IMR-90 (cell line): ENCODE data around the gene BANF1. TPM values are rescaled to one million over a fixed set of nuclear protein-coding genes. Genes with fewer than 3 reads are reported as not detected.

Experiments
- ATAC-seq: fragments of 200-7000 bp; cut with Tn5 transposase; 2 replicates; pipeline ENCODE4 v1.9.1; 2020; ENCODE audit warnings: low read depth, mild to moderate bottlenecking, moderate library complexity
- BruUV-seq: library from RNA; stranded (reverse); fragments of 400-500 nt; replicated peaks from 2 replicates; lab custom pipeline; 2021; lab: Mats Ljungman, UMichigan
- CTCF ChIA-PET: fragments of 300-600 bp; formaldehyde crosslinking; extraction: SDS; loops from one replicate; lab custom pipeline; 2021; ENCODE audit warnings: antibody characterized with exemption; lab: Yijun Ruan, JAX
- POLR2A ChIA-PET: fragments of 300-600 bp; sonication (Branson Sonifier 250); formaldehyde crosslinking; loops from one replicate; lab custom pipeline; 2022; ENCODE audit warnings: antibody characterized with exemption; ENCODE audit not compliant: unreplicated experiment; lab: Charles Lee
- DNase-seq: peaks from one replicate; pipeline ENCODE4 v3.0.0; 2013
- H2AFZ ChIP-seq: replicated peaks from 2 replicates; pipeline ENCODE3; 2013; ENCODE audit warnings: low read length, mild to moderate bottlenecking; ENCODE audit not compliant: poor library complexity
- H2AK5ac ChIP-seq: 2 replicates; pipeline ENCODE4 v1.6.1; 2013; ENCODE audit warnings: low read depth, low read length, inconsistent platforms
- H2AK9ac ChIP-seq: replicated peaks from 2 replicates; pipeline ENCODE3; 2013; ENCODE audit warnings: mild to moderate bottlenecking, low read depth, low read length, moderate library complexity; ENCODE audit not compliant: poor library complexity
- H2BK120ac ChIP-seq: 2 replicates; pipeline ENCODE4 v1.6.1; 2013; ENCODE audit warnings: low read depth, low read length, inconsistent platforms
- H2BK15ac ChIP-seq: 3 replicates; pipeline ENCODE4 v1.6.1; 2013; ENCODE audit warnings: low read depth, low read length, inconsistent platforms
- H2BK20ac ChIP-seq: 2 replicates; pipeline ENCODE4 v1.6.1; 2013; ENCODE audit warnings: low read depth, mild to moderate bottlenecking, inconsistent platforms, low read length, moderate library complexity
- H2BK5ac ChIP-seq: 2 replicates; pipeline ENCODE4 v1.6.1; 2013; ENCODE audit warnings: mild to moderate bottlenecking, low read depth, low read length, inconsistent platforms; ENCODE audit not compliant: poor library complexity, severe bottlenecking
- H3K14ac ChIP-seq: replicated peaks from 2 replicates; pipeline ENCODE4 v1.6.1; 2013; ENCODE audit warnings: low read depth, low read length, inconsistent platforms
- H3K18ac ChIP-seq: 2 replicates; pipeline ENCODE4 v1.6.1; 2013; ENCODE audit warnings: low read depth, low read length, control low read depth
- H3K23ac ChIP-seq: 2 replicates; pipeline ENCODE4 v1.6.1; 2013; ENCODE audit warnings: low read depth, low read length, inconsistent platforms
- H3K27ac ChIP-seq: 2 replicates; pipeline ENCODE4 v1.5.1; 2013; ENCODE audit warnings: mild to moderate bottlenecking, control low read depth, low read length; ENCODE audit not compliant: insufficient read depth
- H3K27me3 ChIP-seq: 2 replicates; pipeline ENCODE4 v1.6.1; 2013; ENCODE audit warnings: low read length; ENCODE audit not compliant: control insufficient read depth, insufficient read depth
- H3K36me3 ChIP-seq: 2 replicates; pipeline ENCODE4 v1.6.1; 2013; ENCODE audit warnings: low read length, mixed read lengths; ENCODE audit not compliant: control insufficient read depth, insufficient read depth
- H3K4ac ChIP-seq: 2 replicates; pipeline ENCODE4 v1.6.1; 2013; ENCODE audit warnings: low read depth, low read length, inconsistent platforms
- H3K4me1 ChIP-seq: 2 replicates; pipeline ENCODE4 v1.6.1; 2013; ENCODE audit warnings: low read length, mixed read lengths; ENCODE audit not compliant: control insufficient read depth, insufficient read depth
- H3K4me2 ChIP-seq: 2 replicates; pipeline ENCODE4 v1.6.1; 2013; ENCODE audit warnings: low read depth, mild to moderate bottlenecking, control low read depth, low read length, moderate library complexity
- H3K4me3 ChIP-seq: 2 replicates; pipeline ENCODE4 v1.5.1; 2013; ENCODE audit warnings: low read depth, mild to moderate bottlenecking, control low read depth, low read length, moderate library complexity; ENCODE audit not compliant: insufficient read depth
- H3K56ac ChIP-seq: 2 replicates; pipeline ENCODE4 v1.6.1; 2013; ENCODE audit warnings: low read length, inconsistent platforms; ENCODE audit not compliant: insufficient read depth; ENCODE audit errors: extremely low read depth
- H3K79me1 ChIP-seq, 2 experiments: 2 replicates each; pipeline ENCODE4 v1.6.1; 2013; ENCODE audit warnings: low read length in 2 of 2, inconsistent platforms in 1 of 2, low read depth in 1 of 2
- H3K9ac ChIP-seq: 2 replicates; pipeline ENCODE4 v1.6.1; 2013; ENCODE audit warnings: low read depth, low read length, control low read depth
- H3K9me1 ChIP-seq: 2 replicates; pipeline ENCODE4 v1.6.1; 2013; ENCODE audit warnings: low read length, inconsistent platforms; ENCODE audit not compliant: insufficient read depth
- H3K9me3 ChIP-seq: 2 replicates; pipeline ENCODE4 v1.6.1; 2013; ENCODE audit warnings: low read length; ENCODE audit not compliant: control insufficient read depth, insufficient read depth
- H4K20me1 ChIP-seq: 2 replicates; pipeline ENCODE4 v1.6.1; 2013; ENCODE audit warnings: low read length, inconsistent platforms; ENCODE audit not compliant: insufficient read depth
- H4K5ac ChIP-seq: 2 replicates; pipeline ENCODE4 v1.6.1; 2013; ENCODE audit warnings: mild to moderate bottlenecking, low read depth, low read length, control low read depth
- H4K8ac ChIP-seq, 2 experiments: 2 replicates each; pipeline ENCODE4 v1.6.1; 2013; ENCODE audit warnings: low read depth in 2 of 2, low read length in 2 of 2, control low read depth in 1 of 2, inconsistent platforms in 1 of 2
- H4K91ac ChIP-seq: 2 replicates; pipeline ENCODE4 v1.6.1; 2013; ENCODE audit warnings: low read depth, low read length, inconsistent platforms; ENCODE audit not compliant: insufficient read depth
- BHLHE40 ChIP-seq: fragments of 150-350 bp; IDR thresholded peaks from 2 replicates; pipeline ENCODE4 v1.6.1; 2016; ENCODE audit warnings: mild to moderate bottlenecking, low read depth, low read length
- CEBPB ChIP-seq: IDR thresholded peaks from 2 replicates; pipeline ENCODE4 v1.6.1; 2012; ENCODE audit warnings: low read depth, low read length, improper control_type of control experiment
- CHD1 ChIP-seq: IDR thresholded peaks from 2 replicates; pipeline ENCODE4 v1.6.1; 2012; ENCODE audit warnings: low read depth, low read length, improper control_type of control experiment
- CTCF ChIP-seq: conservative IDR thresholded peaks from 2 replicates; pipeline ENCODE4 v1.5.1; 2012; ENCODE audit warnings: mild to moderate bottlenecking, low read depth, low read length, improper control_type of control experiment
- ELK1 ChIP-seq: fragments of 150-350 bp; IDR thresholded peaks from 2 replicates; pipeline ENCODE4 v1.6.1; 2016; ENCODE audit warnings: low read depth, mild to moderate bottlenecking, low read length, moderate library complexity, borderline replicate concordance
- FOS ChIP-seq: fragments of 150-350 bp; IDR thresholded peaks from 2 replicates; pipeline ENCODE4 v1.6.1; 2016; ENCODE audit warnings: low read depth, low read length
- MAFK ChIP-seq: IDR thresholded peaks from 2 replicates; pipeline ENCODE4 v1.6.1; 2012; ENCODE audit warnings: low read depth, low read length, improper control_type of control experiment
- MAZ ChIP-seq: IDR thresholded peaks from 2 replicates; pipeline ENCODE4 v1.6.1; 2012; ENCODE audit warnings: low read depth, mild to moderate bottlenecking, low read length, improper control_type of control experiment, moderate library complexity, borderline replicate concordance
- MXI1 ChIP-seq: IDR thresholded peaks from 2 replicates; pipeline ENCODE4 v1.6.1; 2012; ENCODE audit warnings: low read depth, mild to moderate bottlenecking, low read length, moderate library complexity, borderline replicate concordance
- NFE2L2 ChIP-seq: fragments of 150-350 bp; IDR thresholded peaks from 2 replicates; pipeline ENCODE4 v1.6.1; 2016; ENCODE audit warnings: low read depth, mild to moderate bottlenecking, low read length
- RAD21 ChIP-seq: IDR thresholded peaks from 2 replicates; pipeline ENCODE4 v1.6.1; 2012; ENCODE audit warnings: low read length, improper control_type of control experiment
- RCOR1 ChIP-seq: IDR thresholded peaks from 2 replicates; pipeline ENCODE4 v1.6.1; 2012; ENCODE audit warnings: mild to moderate bottlenecking, low read length, improper control_type of control experiment; ENCODE audit not compliant: insufficient replicate concordance
- RFX5 ChIP-seq: IDR thresholded peaks from 2 replicates; pipeline ENCODE4 v1.8.0; 2012; ENCODE audit warnings: low read depth, mild to moderate bottlenecking, low read length, moderate library complexity
- WGBS, 2 experiments: methylation state at CpG; one replicate each; pipeline versions ENCODE4 v1.1.5 to v1.1.7; 2013; ENCODE audit warnings: missing lambda C conversion rate in 2 of 2; ENCODE audit not compliant: insufficient read length in 1 of 2; ENCODE audit errors: extremely low coverage in 2 of 2; 5-methylcytosine and 5-hydroxymethylcytosine counted together
- dilution Hi-C: fragments of 300-500 bp; cut with HindIII; formaldehyde crosslinking; loops from one replicate; pipeline ENCODE4 v1.14.3; 2018; ENCODE audit warnings: low sequenced_read_pairs; ENCODE audit not compliant: unreplicated experiment
- in situ Hi-C: fragments of 300-500 bp; cut with MboI; formaldehyde crosslinking; loops from 3 replicates; pipeline ENCODE4 v1.14.3; 2019; ENCODE audit warnings: low sequenced_read_pairs, inconsistent platforms, mixed read lengths
- intact Hi-C: fragments of 100-400 bp; cut with micrococcal nuclease; formaldehyde crosslinking; loops from 2 replicates; pipeline ENCODE4 v1.10.0; 2022
- polyA plus RNA-seq, 3 experiments: library from polyadenylated mRNA; depleted of rRNA; stranded (reverse); fragments of >200 nt; gene quantifications; 2 replicates each; pipeline ENCODE4 v1.2.3, GENCODE V29; 2012; ENCODE audit warnings: low replicate concordance in 1 of 3
- total RNA-seq: library from RNA; depleted of rRNA; stranded (reverse); fragments of >200 nt; gene quantifications from 2 replicates; pipeline ENCODE4 v1.2.3, GENCODE V29; 2012

The BANF1 gene
- total and polyA plus RNA-seq, 2 of the 4 experiments (the other 2 are of a cell fraction): 36.6 to 242 TPM

- no peak for TF ChIP-seq CEBPB
- TF ChIP-seq FOS: no peak
- TF ChIP-seq RFX5: no peak
These were observed 13.3 kb upstream of the BANF1 start (continued) for GRCh38 chr11:65988791-65989592.

DNA sequence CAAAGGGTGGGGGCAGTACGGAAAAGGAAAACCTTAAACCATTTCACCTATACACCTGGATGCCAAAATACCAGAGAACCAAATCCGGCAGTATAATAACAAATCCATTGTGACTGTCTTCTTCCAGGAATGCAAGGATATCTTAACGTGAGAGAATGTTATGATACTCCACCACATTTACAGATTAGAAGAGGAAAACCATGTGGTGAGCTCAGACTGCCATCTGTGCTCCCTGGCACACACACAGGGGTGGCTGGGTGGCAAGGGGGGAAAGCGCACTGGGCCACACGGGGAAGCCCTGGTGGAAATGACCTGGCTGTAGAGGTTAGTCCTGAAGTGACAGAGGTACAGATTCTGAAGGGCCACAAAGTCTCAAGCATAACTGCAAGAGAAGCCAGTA is 10.2 kb upstream of the BANF1 start:
- no peak for TF ChIP-seq CEBPB
- no peak for TF ChIP-seq ELK1
- no peak for TF ChIP-seq MXI1
- no peak for TF ChIP-seq CHD1
- no peak for TF ChIP-seq BHLHE40
- TF ChIP-seq MAFK: no peak
- TF ChIP-seq NFE2L2: no peak
- no peak for TF ChIP-seq FOS
- TF ChIP-seq CTCF: no peak
- TF ChIP-seq RAD21: no peak
- no peak for TF ChIP-seq RCOR1
- TF ChIP-seq MAZ: no peak
- dilution Hi-C loops (no loop called here), in situ Hi-C loops (no loop called here), intact Hi-C loops (no loop called here)
- H2BK5ac ChIP-seq: no peak overlapping the region
- no peak overlapping the region for H4K5ac ChIP-seq
- no peak overlapping the region for H3K18ac ChIP-seq
- no peak overlapping the region for H3K4me2 ChIP-seq
- H2BK120ac ChIP-seq: no peak overlapping the region
- no peak overlapping the region for H3K23ac ChIP-seq
- no peak overlapping the region for H3K9ac ChIP-seq
- CTCF ChIA-PET: no interaction called here
- POLR2A ChIA-PET: interaction anchor here (0.6 kb wide), 2 partner anchors 46 to 162 kb away, joined by 3 read pairs; no protein-coding TSS in a partner anchor
- no peaks in the 10 kb centered on the region for H3K4me1 ChIP-seq
- DNase-seq (no peak), ATAC-seq (no peak)
- BruUV-seq: no TSS peak
- whole genome bisulfite sequencing, 2 experiments: 90% methylated on average over 2 of the region's 5 CpGs; no CpG with 5 or more reads in 1 of the 2 experiments
- H2BK20ac ChIP-seq: no peak overlapping the region
- H3K9me3 ChIP-seq: no peaks in the 10 kb centered on the region
- no peak overlapping the region for H4K91ac ChIP-seq
- H3K36me3 ChIP-seq: peaks cover 2% of the 10 kb centered on the region
- no peaks in the 10 kb centered on the region for H3K27me3 ChIP-seq
- no peaks in the 10 kb centered on the region; the same call in 1 of the 2 replicates for H4K20me1 ChIP-seq
- H3K4me3 ChIP-seq: no peak overlapping the region
- H3K79me1 ChIP-seq: peaks cover 0 to 9% of the 10 kb centered on the region in 2 experiments; a peak in 1 of 4 replicates
- H2BK15ac ChIP-seq: no peak overlapping the region
- H4K8ac ChIP-seq: no peak overlapping the region
- H2AK9ac ChIP-seq: peak overlapping the region; percentile 51
- no peak overlapping the region for H3K14ac ChIP-seq
- H2AFZ ChIP-seq: no peak overlapping the region
- H3K4ac ChIP-seq: no peak overlapping the region
- H3K56ac ChIP-seq: no peak overlapping the region
- H3K27ac ChIP-seq: no peak overlapping the region
- no peak overlapping the region for H2AK5ac ChIP-seq
- H3K9me1 ChIP-seq: no peaks in the 10 kb centered on the region
